Amygdala (tissue), 56 donors: Measurements from ENCODE around the gene ACOXL.

Experiments
- DNase-seq, 56 donors: peaks; one replicate each; lab custom pipeline; 2025; lab: John Stamatoyannopoulos, UW

ACOXL gene

DNA sequence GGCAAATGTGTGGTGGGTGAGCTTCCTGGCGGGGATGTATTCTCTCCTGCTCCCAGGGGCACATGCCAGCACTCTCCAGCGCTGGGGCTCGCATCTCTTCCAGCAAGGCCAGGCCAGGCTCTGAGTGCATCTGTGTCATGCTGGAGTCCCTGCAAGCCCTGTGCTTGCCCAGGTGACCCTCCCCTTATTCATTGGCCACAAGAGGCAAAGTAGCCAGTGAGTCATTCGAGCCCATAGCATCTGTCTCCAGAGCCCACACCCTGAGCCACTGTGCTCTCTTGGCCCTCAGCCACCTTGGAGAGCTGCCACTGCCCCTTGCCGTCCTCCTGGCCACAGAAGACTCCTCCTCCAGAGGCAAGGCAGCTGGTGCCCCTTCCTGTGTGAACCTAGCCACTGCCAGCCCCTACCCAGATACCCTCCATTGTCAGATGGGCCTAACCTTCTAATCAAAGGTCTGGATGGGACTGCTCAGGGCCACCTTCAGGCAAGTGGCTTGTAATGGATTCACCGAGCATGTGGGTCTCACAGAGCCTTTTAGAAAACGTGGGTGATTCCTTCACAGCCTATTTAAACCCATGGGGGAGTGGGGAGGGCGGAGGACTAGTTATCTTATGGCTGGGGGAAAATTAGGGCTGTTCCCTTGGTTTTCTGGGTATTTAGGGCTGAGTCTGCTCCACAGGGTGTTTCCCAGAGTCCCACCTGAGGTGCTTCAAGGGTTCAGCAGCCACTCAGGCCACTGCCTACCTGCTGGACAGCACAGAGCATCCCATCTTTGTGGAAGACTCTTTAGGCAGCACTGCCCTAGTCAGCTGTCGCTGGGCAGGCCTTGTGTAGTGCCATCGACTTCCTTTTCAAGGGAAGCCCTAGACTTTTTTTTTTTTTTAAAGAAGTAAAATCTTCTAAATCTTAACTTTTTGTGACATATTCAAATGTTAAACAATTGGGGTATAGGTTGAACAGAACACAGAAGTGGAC is 137.4 kb downstream of the ACOXL start:
- DNase-seq = peak in 1 of 56 donors; percentile 42

DNA sequence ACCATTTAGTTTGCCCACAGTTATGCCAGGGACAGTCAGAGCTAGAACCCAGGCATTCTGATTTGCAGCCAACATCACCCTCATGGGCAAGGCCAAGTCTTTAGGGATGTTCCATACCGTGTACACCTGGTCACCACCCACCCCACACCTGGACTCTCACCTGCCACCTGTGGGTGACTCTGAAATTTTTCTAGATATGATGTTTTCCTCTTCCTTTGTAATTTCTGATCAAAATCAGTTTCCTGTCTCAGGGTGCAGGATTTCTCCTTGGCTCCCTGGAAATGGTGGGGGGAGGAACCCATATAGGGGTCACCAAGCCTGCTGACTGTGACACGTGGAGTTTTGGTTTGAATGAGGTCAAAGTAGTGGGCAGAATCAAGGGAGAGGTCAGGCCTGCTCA is 138.2 kb downstream of the ACOXL start:
- DNase-seq = no peak

DNA sequence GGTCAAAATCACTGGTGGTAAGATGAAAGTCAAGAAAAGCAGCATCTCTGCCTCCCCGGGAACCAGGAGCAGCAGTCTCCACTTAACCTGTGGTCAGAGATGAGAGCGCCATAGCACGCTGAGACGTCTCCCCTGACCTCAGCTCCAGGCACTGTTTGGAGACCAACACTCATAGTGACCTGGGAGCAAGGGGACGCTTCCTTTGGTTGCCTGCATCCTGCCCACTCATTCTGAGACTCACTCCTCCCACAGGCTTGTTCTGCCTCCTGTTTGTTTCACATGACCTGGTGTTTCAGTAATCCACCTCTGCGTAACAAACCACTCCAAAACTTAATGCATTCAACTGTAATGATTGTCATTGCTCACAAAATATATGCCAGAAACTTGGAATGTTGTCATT is 139.3 kb downstream of the ACOXL start:
- DNase-seq = no peak

DNA sequence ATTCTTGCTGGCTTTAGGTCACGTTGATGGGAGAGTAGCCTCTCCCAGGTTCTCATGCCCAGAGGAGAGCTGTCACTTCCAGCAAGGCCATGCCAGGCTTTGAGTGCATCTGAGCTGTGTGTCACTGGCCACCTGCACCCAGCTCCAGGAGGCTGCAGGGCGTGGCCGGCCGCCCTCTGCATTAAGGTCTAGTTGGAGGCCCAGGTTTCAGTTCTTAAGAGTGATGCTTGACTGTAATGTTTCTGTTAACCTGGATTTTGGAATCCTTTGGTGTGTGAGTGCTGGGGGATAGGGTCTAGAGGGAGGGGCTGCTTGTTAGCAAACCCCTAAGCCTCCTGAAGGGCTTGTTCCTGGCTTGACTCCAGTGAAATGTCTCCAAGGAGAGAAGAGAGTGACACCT is 140.1 kb downstream of the ACOXL start:
- DNase-seq = no peak

DNA sequence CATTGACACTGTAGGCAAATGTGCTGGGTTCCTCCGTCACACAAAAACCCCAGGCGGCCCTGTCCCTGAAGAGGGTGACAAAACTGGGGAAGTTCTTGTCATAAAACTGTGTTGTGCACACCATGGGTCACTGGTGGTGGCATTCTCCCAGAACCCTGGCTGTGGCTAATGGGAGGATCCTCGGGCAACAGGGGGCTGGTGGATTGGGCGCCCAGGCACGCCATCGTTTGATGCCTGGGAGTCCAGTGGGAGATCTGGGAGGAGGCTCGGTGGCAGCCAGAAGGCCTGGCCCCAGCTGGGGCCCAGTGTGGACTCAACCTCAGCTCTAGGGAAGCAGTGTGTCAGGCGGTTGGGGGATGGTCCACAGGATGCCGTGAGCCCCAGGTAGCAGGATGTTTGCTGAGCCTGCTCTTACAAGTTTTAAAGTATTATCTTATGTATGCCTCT is 140.7 kb downstream of the ACOXL start:
- no peak for DNase-seq

DNA sequence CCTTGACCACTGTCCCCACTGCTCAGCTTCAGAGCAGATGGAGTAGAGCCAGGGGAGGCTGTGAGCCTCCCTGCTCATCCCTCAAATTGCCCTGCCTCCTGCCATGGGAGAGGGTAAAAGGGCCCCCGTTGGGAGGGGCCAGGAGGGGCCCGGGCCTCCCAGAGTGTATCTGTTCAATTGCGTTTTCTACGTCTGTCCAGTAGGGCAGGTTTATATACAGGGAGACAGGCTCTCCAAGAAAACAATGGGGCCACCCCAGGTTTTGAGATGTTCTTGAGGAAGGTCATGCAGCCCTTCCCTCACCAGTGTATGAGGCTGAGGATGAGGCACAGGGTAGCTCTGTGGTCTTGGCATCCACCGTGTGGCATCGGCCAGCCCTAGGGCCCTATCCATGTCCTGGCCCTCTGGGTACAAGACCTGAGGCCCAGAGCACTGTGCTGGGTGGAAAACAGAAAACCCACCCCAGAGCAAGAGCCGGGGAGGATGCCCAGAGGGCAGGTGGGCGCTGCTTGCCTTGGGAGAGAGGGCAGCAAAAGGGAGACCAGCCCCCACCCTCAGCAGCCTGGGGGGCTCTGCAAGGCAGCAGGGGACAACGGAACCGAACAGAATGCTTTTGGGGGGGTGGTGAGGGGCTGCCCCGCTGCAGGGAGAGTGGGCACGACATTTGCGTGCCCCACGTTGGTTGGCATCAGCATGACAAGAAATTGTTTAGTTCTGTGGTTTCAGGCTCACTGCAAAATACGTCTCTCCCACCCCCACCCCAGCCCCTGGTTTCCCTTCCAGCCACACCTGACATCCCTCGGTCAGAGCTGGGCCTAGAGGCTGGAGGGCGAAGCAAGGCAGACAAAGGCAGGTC is 141.5 kb downstream of the ACOXL start:
- no peak for DNase-seq

DNA sequence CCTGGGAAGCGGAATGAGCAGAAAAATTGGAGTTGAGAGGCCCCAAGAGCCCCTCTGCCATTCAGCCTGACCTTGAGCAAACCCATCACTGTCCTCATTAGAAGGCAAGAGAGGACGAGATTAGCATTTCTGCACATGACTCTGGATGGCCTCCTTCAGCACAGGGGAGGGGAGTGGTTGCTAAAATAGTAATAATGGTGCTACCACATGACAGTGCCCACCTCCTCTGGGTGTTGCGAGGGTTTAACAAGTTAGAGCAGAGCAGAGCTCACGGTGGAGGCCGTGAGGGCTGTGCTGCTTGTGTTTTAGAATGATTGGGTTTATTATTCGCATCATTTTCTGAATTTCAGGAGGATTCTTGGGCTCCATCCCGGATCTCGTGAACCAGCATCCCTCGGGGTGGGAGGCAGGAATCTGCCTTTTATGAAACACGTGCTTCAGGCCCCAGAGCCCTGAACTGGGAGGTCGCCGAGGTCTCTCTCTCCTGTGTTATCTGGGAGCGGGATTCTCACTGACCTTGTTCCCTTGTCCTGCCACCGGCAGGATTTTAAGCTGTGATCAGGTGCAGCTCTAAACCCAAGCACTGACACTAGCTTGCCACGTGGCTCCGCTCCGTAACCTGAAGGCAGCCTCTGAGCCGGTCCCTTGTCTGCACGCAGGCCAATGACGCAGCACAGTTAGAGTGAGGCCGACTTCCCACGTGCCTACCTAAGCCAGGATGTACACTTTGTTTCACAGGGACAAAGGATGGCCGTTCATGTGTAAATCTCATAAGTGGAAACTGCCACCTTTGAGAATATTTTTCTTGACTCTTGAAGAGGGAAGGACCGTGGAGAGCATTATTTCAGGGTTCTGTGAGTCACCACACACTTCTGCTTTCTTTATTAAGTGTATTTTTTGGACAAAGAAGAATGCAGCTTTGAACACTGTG is 142.3 kb downstream of the ACOXL start:
- DNase-seq = no peak

DNA sequence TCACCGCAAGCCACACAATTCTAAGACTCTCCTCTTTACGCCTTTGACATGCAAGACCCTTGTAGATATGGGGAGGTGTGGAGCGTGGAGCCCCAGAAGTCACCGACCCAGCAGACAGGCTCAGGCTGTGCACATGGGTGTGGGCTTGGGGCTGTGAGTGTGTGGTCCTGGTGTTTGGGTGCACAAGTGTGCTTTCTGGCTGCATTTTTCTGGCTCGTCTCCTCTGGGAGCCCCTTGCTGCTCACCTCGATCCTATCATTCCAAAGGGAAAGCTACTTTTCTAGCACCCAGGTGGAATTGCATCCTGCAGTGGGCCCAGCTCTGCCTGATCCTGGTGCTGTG is 143.0 kb downstream of the ACOXL start:
- DNase-seq = no peak

DNA sequence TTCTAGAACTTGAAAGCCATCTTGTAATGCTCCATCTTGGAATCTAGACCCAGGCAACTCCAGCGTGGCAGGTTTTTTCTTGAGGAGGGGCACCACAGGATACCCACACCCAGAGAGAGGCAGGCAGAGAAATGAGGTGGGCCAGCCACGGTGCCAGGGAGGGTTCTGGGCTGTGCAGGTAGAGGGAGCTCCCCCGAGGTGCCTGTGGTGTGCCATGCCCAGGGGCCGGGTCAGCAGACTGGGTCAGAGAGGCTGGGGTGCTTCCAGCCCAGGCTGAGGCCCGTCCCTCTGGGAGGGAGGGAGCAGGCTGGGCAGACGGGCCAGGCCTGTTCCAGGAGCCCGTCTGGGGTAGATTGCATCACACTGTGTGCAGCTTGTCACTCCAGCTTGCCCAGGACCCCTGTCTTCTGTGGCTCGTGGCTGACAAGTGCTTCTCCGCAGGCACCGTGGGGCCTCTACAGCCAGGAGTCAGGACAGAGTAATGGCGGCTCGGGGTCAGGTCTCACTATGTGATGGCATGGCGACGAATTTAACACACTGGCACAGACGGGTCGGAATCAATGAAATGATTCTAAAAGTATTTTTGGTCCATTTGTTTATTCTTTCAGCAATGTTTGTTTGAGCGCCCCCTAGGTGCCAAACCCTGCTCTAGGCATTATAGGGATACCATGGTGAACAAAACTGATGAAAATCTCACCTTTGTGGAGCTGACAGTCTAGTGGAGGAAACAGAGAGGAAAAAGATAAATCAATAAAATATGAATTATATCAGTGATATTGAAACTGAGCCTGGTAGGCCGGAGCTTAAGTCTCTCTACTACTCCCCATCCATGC is 144.0 kb downstream of the ACOXL start:
- DNase-seq = no peak

DNA sequence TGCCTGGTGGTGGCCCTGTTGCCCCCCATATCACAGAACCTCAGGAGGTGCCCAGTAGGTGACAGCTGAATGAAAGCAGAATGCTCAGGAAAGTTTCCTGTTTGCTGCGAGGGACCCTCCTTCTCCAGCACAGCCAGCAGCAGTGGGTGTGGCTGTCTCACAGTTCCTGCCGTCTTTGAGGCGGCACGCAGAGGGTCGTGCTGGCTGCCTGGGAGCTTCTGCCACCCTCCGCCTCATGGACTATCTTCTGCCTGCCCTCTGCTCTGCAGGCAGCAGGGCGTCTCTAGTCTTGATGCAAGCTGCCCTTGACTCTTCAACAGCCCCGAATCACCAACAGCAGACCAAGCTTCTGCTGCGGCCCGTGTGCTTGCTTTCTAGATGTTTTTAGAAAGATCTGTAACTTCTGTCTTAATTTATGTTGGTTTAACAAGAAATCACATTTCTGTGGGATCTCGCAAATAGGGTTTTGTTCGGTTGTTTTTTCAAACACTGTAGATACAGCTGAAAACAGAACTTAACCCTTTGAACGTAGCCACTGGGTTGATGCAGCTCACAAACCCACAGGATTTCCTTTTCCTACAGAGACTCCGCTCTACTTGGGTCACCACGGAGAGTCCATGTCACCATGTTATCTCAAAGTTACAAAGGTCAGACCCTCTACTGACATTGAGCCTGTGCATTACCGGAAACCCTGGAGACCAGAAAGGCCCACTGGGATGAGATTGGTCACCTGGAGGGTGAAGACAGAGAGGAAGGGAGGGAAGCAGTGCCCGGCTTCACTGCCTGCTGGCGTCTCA is 144.9 kb downstream of the ACOXL start:
- no peak for DNase-seq

DNA sequence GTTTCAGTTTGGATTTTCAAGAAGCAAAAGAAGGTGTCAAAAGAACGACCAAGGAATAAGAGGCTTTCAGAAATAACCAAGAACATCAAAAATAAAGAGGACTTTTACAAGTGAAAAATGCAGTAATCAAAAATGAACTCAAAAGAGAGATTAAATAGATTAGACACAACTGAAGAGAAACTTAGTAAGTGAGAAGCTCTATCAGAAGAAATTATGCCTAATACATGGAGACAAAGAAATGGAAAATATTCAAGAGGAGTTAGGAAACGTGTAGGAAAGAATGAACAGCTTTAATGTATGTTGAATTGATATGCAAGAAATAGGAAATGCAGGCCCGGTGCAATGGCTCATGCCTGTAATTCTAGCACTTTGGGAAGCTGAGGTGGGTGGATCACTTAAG is 145.8 kb downstream of the ACOXL start:
- DNase-seq = no peak

DNA sequence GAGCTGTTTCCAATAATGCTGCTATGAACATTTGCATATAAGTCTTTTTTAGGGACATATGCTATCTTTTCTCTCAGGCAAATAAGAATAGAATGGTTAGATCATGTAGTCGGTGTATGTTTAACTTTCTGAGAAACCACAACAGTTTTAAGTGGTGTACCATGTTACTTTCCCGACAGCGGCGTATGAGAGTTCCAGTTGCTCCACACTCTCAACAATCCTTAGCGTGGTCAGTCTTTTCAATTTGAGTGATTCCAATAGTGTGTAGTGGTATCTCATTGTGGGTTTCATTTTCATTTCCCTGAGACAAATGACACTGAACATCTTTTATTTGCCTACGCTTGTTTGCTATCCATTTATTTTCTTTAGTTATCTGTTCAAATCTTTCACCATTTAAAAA is 149.5 kb downstream of the ACOXL start:
- no peak for DNase-seq

DNA sequence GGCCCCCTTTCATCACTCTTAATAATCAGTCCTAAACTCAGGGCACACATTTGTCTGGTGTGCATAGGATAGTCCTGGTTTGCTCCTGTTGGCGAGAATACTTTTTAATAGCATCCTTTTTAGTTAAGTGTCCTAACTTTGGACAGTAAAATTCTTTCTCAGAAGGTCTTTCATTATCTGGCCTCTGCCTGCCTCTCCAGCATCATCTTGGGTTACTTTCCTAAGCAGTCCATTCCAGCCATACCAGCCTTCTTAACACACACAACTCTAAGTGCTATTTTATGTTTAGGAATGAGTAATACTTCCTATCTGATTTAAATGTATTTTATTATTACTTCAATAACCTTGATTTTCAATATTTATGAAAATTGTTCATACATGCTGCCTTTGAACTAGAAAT is 151.0 kb downstream of the ACOXL start:
- no peak for DNase-seq

DNA sequence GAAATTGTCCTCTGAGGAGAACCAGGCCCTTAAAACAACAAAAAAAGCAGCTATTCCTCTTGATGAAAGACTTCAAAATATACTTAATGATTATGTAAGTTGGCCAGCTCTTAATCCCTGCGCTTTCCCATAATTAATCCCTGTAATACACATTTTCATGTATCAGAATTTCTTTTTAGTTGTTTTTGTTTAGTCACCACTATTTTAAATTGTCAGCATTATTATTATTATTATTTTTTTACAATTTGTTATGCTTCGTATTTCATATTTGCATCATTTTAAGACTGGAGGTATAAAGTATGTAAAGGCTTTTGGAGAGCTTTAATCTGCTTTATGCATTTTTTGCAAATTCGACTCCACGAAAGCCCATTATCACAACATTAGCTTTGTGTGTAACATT is 152.9 kb downstream of the ACOXL start:
- DNase-seq = no peak

DNA sequence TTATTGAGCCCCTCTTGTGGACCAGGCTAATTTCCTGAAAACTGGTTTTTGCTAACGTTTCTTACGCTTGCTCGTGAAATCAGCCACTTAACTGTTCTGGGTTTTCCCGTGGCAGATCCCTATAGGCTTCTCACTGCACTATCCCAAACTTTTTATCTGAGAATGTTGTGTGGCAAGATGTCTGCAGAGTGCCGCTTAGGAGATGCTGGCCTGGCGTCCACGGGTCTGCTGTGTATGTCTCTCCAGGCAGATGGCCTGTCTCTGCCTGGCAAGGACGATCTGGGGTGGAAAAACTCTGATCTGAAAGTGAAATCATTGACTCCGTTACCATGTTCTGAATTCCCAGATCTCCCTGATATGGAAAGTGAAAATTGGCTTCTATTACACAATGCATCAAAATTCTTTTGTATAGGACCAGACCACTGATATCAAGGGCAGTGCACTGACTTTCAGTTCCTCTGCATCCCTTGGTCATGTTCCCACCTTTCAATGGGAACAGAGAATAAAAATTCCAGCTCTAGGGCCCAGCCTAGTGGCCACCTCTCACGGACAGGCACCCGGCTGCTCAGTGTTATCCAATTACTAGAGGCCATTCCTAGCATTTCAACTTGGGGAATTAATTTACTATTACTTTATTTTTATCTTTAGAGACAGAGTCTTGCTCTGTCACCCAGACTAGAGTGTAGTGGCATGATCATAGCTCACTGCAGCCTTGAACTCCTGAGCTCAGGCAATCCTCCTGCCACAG is 154.6 kb downstream of the ACOXL start:
- DNase-seq = no peak

DNA sequence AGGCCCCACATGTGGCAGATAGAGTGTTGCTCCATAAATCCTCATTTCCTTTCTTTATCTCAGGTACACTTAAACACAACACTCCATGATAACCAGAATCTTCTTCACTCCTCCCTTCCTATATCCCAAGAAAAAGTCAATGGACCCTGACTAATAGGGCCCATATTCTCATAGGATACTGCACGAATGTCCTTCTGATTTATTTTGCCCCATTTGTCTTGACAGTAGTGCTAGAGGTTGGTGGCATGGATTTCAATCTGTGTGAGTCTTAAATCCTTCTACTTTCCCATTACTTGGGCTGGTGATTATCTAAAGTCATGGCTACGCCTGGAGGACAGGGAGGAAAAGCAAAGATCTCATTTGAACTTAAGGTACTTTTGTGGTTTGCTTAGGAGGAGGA is 156.0 kb downstream of the ACOXL start:
- no peak for DNase-seq

DNA sequence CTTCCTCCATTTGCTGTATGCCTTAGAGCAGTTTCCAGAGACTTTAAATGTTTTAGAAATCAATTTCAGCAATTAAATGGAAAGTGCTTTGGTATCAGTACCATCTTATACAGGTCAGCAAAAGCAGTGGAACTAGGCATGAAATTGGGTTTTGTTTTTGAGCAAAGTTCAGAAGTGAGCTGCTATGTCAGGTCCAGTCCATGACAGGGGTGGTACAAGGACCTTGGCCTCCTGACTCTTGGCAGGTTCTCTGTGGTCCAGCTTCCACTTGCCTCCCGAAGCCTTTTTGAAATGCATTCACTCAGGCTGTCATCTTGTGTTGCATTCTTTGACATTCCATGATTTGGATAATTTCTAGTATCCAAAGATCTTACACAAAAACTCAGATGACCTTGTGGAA is 159.3 kb downstream of the ACOXL start:
- DNase-seq = no peak

DNA sequence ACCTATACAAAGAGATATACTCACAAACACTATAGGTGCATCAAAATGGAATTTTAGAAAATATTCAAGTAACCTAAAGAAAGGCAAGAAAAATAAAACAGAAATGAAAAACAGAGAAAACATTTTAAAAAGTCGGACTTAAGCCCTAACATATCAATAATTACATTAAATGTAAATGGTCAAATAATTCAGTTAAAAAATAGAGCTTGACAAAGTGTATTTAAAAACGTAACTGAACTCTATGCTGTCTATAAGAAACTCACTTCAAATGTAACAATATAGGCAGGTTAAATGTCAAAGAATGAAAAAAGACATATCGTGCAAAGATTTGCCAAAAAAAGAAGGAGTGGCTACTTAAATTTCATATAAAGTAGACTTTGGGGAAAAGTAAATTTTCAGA is 163.9 kb downstream of the ACOXL start:
- no peak for DNase-seq
